ENCODE data around the gene TMEM171.

TMEM171 gene

GRCh38 chr5:73111536-73111935 lies 8.8 kb upstream of the TMEM171 start:
- TF ChIP-seq, protein P1, sequence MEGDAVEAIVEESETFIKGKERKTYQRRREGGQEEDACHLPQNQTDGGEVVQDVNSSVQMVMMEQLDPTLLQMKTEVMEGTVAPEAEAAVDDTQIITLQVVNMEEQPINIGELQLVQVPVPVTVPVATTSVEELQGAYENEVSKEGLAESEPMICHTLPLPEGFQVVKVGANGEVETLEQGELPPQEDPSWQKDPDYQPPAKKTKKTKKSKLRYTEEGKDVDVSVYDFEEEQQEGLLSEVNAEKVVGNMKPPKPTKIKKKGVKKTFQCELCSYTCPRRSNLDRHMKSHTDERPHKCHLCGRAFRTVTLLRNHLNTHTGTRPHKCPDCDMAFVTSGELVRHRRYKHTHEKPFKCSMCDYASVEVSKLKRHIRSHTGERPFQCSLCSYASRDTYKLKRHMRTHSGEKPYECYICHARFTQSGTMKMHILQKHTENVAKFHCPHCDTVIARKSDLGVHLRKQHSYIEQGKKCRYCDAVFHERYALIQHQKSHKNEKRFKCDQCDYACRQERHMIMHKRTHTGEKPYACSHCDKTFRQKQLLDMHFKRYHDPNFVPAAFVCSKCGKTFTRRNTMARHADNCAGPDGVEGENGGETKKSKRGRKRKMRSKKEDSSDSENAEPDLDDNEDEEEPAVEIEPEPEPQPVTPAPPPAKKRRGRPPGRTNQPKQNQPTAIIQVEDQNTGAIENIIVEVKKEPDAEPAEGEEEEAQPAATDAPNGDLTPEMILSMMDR (conservative IDR thresholded peaks at IDR 0.05; ENCODE audit: control insufficient read depth, insufficient read depth, low read depth, low read length): no peak
- DNase-seq (ENCODE audit: low read depth): no peak
- H3K4me3 ChIP-seq (ENCODE audit: control insufficient read depth, low read depth, low read length): no peak overlapping the region

GRCh38 chr5:73112359-73112758 lies 8.0 kb upstream of the TMEM171 start:
- TF ChIP-seq, protein P1 (conservative IDR thresholded peaks at IDR 0.05; ENCODE audit: control insufficient read depth, insufficient read depth, low read depth, low read length): no peak
- no peak overlapping the region for H3K4me3 ChIP-seq (ENCODE audit: control insufficient read depth, low read depth, low read length)
- DNase-seq (ENCODE audit: low read depth): no peak

GRCh38 chr5:73114044-73114688 lies 6.2 kb upstream of the TMEM171 start:
- TF ChIP-seq, protein P1 (conservative IDR thresholded peaks at IDR 0.05; ENCODE audit: control insufficient read depth, insufficient read depth, low read depth, low read length): no peak
- no peak for DNase-seq (ENCODE audit: low read depth)
- H3K4me3 ChIP-seq (ENCODE audit: control insufficient read depth, low read depth, low read length): no peak overlapping the region

- H3K4me3 ChIP-seq (ENCODE audit: control insufficient read depth, low read depth, low read length): no peak overlapping the region
- TF ChIP-seq, protein P1 (conservative IDR thresholded peaks at IDR 0.05; ENCODE audit: control insufficient read depth, insufficient read depth, low read depth, low read length): no peak
- peak; percentile 94 for DNase-seq (ENCODE audit: low read depth)
These were observed 4.8 kb upstream of the TMEM171 start for GRCh38 chr5:73115399-73116051.

- TF ChIP-seq, protein P1 (conservative IDR thresholded peaks at IDR 0.05; ENCODE audit: control insufficient read depth, insufficient read depth, low read depth, low read length): no peak
- no peak for DNase-seq (ENCODE audit: low read depth)
- H3K4me3 ChIP-seq (ENCODE audit: control insufficient read depth, low read depth, low read length): no peak overlapping the region
These were observed 3.9 kb upstream of the TMEM171 start for GRCh38 chr5:73116506-73116905.

DNA sequence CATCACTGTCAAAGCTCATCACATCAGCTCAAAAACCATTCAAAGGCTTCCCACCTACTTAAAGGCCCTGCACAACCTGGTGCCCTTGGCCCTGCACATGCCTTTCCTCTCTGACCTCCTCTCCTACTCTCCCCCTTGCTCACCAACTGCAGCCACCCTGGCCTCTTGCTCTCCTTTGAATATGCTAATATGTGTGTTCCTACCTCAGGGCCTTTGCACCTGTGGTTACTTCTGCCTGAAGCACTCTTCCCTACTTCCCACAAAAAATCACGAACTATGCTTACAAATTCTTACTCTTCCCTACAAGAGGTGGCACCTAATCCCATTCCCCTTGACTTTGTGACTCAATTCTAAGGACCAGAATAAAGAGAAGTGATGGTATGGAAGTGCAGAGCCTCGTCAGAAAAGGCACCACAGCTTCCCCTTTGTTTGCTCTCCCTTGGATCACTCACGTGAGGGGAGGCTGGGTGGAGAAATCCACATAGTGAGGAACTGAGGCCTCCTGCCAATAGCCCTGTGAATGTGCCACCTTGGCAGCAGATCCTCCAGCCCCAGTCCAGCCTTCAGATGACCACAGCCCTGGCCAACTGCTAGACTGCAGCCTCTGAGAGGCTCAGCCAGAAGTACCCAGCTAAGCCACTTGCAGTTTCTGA lies 3.2 kb upstream of the TMEM171 start:
- no peak overlapping the region for H3K4me3 ChIP-seq (ENCODE audit: control insufficient read depth, low read depth, low read length)
- DNase-seq (ENCODE audit: low read depth): no peak
- TF ChIP-seq, protein P1 (conservative IDR thresholded peaks at IDR 0.05; ENCODE audit: control insufficient read depth, insufficient read depth, low read depth, low read length): no peak
